Stomach (tissue), 9 donors: ENCODE data around the gene PCSK7. TPM values are rescaled to one million over a fixed set of nuclear protein-coding genes. Genes with fewer than 3 reads are reported as not detected.
"Not testable (repeated sequence)": the region's sequence is repeated elsewhere in the genome, so short reads cannot be mapped to it uniquely, and the experiment has no call there.

Experiments used
- DNase-seq, 2 donors: peaks; one replicate each; pipeline versions ENCODE4 v3.0.0 to v3.0.0-alpha.2; 2013 to 2019
- H3K27ac ChIP-seq, 5 donors: fragments of 200-600 bp in 4 of 5; sonication (generic) in 4 of 5; one replicate each; pipeline ENCODE4 v1.5.1; 2013 to 2019; ENCODE audit warnings: mild to moderate bottlenecking in 1 of 5, moderate library complexity in 1 of 5
- H3K27me3 ChIP-seq, 3 donors: fragments of 200-600 bp; sonication (generic); one replicate each; pipeline ENCODE4 v1.5.1; 2017 to 2019; ENCODE audit warnings: mixed run types in 1 of 3
- H3K36me3 ChIP-seq, 4 donors: fragments of 200-600 bp; sonication (generic); 1 replicate in 3 of 4; 2 replicates in 1 of 4; pipeline ENCODE4 v1.5.1; 2016 to 2019
- H3K4me1 ChIP-seq, 4 donors: fragments of 200-600 bp; sonication (generic); one replicate each; pipeline ENCODE4 v1.5.1; 2016 to 2019
- H3K4me3 ChIP-seq, 4 donors: fragments of 200-600 bp; sonication (generic) in 3 of 4; one replicate each; pipeline ENCODE4 v1.5.1; 2016 to 2019; ENCODE audit warnings: mild to moderate bottlenecking in 1 of 4
- H3K9me3 ChIP-seq, 4 donors: fragments of 200-600 bp; sonication (generic); one replicate each; pipeline ENCODE4 v1.5.1; 2016 to 2019
- EP300 ChIP-seq: sonication (generic); formaldehyde crosslinking; IDR thresholded peaks from one replicate; pipeline ENCODE4 v1.6.1; 2017; ENCODE audit warnings: antibody characterized with exemption
- POLR2A ChIP-seq, 4 donors: fragments of 450-650 bp; IDR thresholded peaks; one replicate each; pipeline ENCODE4 v1.6.1; 2016; ENCODE audit warnings: antibody characterized with exemption in 4 of 4, control low read depth in 2 of 4, mild to moderate bottlenecking in 1 of 4, moderate library complexity in 1 of 4
- POLR2AphosphoS5 ChIP-seq, 3 donors: sonication (generic); formaldehyde crosslinking; IDR thresholded peaks; one replicate each; pipeline ENCODE4 v1.6.1; 2016; ENCODE audit warnings: antibody characterized with exemption in 3 of 3
- WGBS, 5 donors: extraction: QIAGEN DNeasy Blood & Tissue Kit in 3 of 5; methylation state at CpG; one replicate each; pipeline versions ENCODE4 v1.1.5 to v1.1.7; 2013 to 2018; 5-methylcytosine and 5-hydroxymethylcytosine counted together
- intact Hi-C: fragments of 100-400 bp; cut with DNase I; formaldehyde crosslinking; loops from one replicate; pipeline ENCODE4 v1.15.1; 2023; ENCODE audit warnings: low total_unique reads
- polyA plus RNA-seq, 3 donors: library from polyadenylated mRNA; stranded (reverse); fragments of 200-250 nt; gene quantifications; one replicate each; pipeline ENCODE4 v1.2.3, GENCODE V29; 2013
- total RNA-seq, 5 donors: library from RNA; depleted of rRNA; stranded (reverse); fragments of >200 nt; gene quantifications; one replicate each; pipeline versions ENCODE4 v1.1.0 to v1.2.3, GENCODE V29; 2014 to 2016
- TF ChIP-seq, protein P1 (sequence below), 7 experiments: fragments of 450-650 bp in 4 of 7; fragments of 200-600 bp in 3 of 7; sonication (generic) in 3 of 7; IDR thresholded peaks; one replicate each; pipeline ENCODE4 v1.5.1; 2016 to 2019; ENCODE audit warnings: antibody characterized with exemption in 7 of 7, control low read depth in 2 of 7, mild to moderate bottlenecking in 1 of 7
- donor health status: healthy with polysubstance abuse.
- donor health status: Bipolar disorder and iron deficiency.
- donor health status: healthy.

PCSK7 gene
- total and polyA plus RNA-seq, 8 donors = 14.1 to 232 (median 79.3) TPM

DNA sequence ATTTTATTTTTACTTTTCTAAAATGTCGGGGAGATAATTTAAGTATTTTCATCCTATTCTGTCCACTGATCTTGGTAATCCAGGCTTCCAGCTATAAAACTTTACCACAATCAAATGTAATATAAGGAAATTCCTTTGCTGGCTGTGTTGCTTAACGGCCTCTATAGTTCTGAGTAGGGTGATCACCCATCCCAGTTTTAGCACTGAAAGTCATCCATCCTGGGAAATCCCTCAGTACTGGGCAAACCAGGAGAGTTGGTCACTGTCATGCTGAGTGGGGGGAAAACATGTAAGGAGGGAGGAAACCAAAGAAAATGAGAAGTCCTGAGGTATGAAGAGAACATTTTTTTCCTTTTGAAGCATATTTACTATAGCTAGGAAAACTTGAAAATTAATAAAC, 46.5 kb upstream of the PCSK7 start:
- intact Hi-C loops = no loop called here
- H3K9me3 ChIP-seq = no peaks in the 10 kb centered on the region
- H3K4me1 ChIP-seq = no peaks in the 10 kb centered on the region
- H3K27ac ChIP-seq = no peak overlapping the region
- TF ChIP-seq EP300 = no peak
- TF ChIP-seq POLR2AphosphoS5 (IDR thresholded peaks at IDR 0.05) = no peak
- TF ChIP-seq POLR2A (IDR thresholded peaks at IDR 0.05) = no peak
- TF ChIP-seq, protein P1, sequence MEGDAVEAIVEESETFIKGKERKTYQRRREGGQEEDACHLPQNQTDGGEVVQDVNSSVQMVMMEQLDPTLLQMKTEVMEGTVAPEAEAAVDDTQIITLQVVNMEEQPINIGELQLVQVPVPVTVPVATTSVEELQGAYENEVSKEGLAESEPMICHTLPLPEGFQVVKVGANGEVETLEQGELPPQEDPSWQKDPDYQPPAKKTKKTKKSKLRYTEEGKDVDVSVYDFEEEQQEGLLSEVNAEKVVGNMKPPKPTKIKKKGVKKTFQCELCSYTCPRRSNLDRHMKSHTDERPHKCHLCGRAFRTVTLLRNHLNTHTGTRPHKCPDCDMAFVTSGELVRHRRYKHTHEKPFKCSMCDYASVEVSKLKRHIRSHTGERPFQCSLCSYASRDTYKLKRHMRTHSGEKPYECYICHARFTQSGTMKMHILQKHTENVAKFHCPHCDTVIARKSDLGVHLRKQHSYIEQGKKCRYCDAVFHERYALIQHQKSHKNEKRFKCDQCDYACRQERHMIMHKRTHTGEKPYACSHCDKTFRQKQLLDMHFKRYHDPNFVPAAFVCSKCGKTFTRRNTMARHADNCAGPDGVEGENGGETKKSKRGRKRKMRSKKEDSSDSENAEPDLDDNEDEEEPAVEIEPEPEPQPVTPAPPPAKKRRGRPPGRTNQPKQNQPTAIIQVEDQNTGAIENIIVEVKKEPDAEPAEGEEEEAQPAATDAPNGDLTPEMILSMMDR (IDR thresholded peaks at IDR 0.05) = no peak
- DNase-seq = no peak
- H3K27me3 ChIP-seq = no peaks in the 10 kb centered on the region
- H3K4me3 ChIP-seq = no peak overlapping the region
- 78 to 92% (median 86%) methylated on average over 2 of the region's 2 CpGs for WGBS, 5 donors
- H3K36me3 ChIP-seq = peaks cover 25 to 60% (median 58%) of the 10 kb centered on the region in 4 donors

- no peak for TF ChIP-seq POLR2AphosphoS5 (IDR thresholded peaks at IDR 0.05)
- TF ChIP-seq, protein P1 (IDR thresholded peaks at IDR 0.05) = no peak
- no peak for TF ChIP-seq EP300
- no peak for TF ChIP-seq POLR2A (IDR thresholded peaks at IDR 0.05)
- H3K4me3 ChIP-seq = no peak overlapping the region
- 81 to 93% (median 89%) methylated on average over 9 of the region's 9 CpGs for WGBS, 5 donors
- no peak overlapping the region for H3K27ac ChIP-seq
- no peak for DNase-seq
- peaks cover 0 to 37% (median 29%) of the 10 kb centered on the region in 4 donors for H3K36me3 ChIP-seq
- intact Hi-C loops = no loop called here
- H3K4me1 ChIP-seq = no peaks in the 10 kb centered on the region
- no peaks in the 10 kb centered on the region for H3K27me3 ChIP-seq
- no peaks in the 10 kb centered on the region for H3K9me3 ChIP-seq
Observed at GRCh38 chr11:117273550-117274289, 41.8 kb upstream of the PCSK7 start.

DNA sequence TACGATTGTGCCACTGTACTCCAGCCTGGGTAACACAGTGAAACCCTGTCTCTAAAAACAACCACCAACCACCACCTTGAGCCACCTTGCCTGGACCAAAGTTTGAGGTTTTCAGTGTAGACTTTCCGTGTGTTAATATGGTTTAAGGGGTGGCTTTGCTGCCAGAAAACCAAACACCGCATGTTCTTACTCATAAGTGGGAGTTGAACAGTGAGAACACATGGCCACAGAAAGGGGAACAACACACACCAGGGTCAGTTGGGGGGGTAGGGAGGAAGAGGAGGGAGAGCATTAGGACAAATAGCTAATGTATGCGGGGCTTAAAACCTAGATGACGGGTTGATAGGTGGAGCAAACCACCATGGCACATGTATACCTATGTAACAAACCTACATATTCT, 40.3 kb upstream of the PCSK7 start:
- H3K4me3 ChIP-seq, H3K27me3 ChIP-seq, intact Hi-C loops, H3K27ac ChIP-seq, H3K4me1 ChIP-seq, DNase-seq, H3K9me3 ChIP-seq: not testable (repeated sequence)
- 91 to 100% (median 95%) methylated on average over 5 of the region's 5 CpGs for WGBS, 5 donors
- H3K36me3 ChIP-seq = peaks cover 0 to 38% (median 35%) of the 10 kb centered on the region in 4 donors

GRCh38 chr11:117271208-117271607, 39.3 kb upstream of the PCSK7 start:
- Histone ChIP-seq H3K4me1 (no peaks in the 10 kb centered on the region), H3K27ac (no peak overlapping the region), H3K27me3 (no peaks in the 10 kb centered on the region), H3K36me3 (peaks cover 0 to 40% (median 36%) of the 10 kb centered on the region in 4 donors), H3K9me3 (no peaks in the 10 kb centered on the region), H3K4me3 (no peak overlapping the region)
- TF ChIP-seq, protein P1 (IDR thresholded peaks at IDR 0.05) = no peak
- TF ChIP-seq POLR2A (IDR thresholded peaks at IDR 0.05) (no peak), POLR2AphosphoS5 (IDR thresholded peaks at IDR 0.05) (no peak), EP300 (no peak)
- no peak for DNase-seq
- intact Hi-C loops = no loop called here
- 85 to 92% (median 91%) methylated on average over 4 of the region's 4 CpGs for WGBS, 5 donors

- H3K9me3 ChIP-seq = no peaks in the 10 kb centered on the region
- no peaks in the 10 kb centered on the region for H3K27me3 ChIP-seq
- intact Hi-C loops = no loop called here
- no peak for DNase-seq
- WGBS, 5 donors = 90 to 97% (median 92%) methylated on average over 2 of the region's 2 CpGs
- TF ChIP-seq POLR2A (IDR thresholded peaks at IDR 0.05) = no peak
- no peak for TF ChIP-seq EP300
- TF ChIP-seq, protein P1 (IDR thresholded peaks at IDR 0.05) = no peak
- TF ChIP-seq POLR2AphosphoS5 (IDR thresholded peaks at IDR 0.05) = no peak
- no peak overlapping the region for H3K4me3 ChIP-seq
- H3K36me3 ChIP-seq = peaks cover 0 to 34% (median 32%) of the 10 kb centered on the region in 4 donors
- no peaks in the 10 kb centered on the region for H3K4me1 ChIP-seq
- no peak overlapping the region for H3K27ac ChIP-seq
Observed at GRCh38 chr11:117269856-117270255, 38.0 kb upstream of the PCSK7 start.
